PC-9 (cell line): ENCODE data around the gene SGCD.

Experiments used
- CTCF ChIP-seq: fragments of 200-600 bp; sonication (generic); conservative IDR thresholded peaks from 2 replicates; pipeline ENCODE4 v1.6.1; 2017; ENCODE audit warnings: mixed run types, antibody characterized with exemption, mild to moderate bottlenecking, moderate library complexity
- EZH2 ChIP-seq: fragments of 200-600 bp; sonication (generic); IDR thresholded peaks from 2 replicates; pipeline ENCODE4 v1.8.0; 2017; ENCODE audit warnings: antibody characterized with exemption, low read depth

GRCh38 chr5:156419661-156420060 lies 92.7 kb downstream of the SGCD start:
- TF ChIP-seq EZH2 (no peak), CTCF (no peak)
